ENCODE data around the gene ANG.
"Not testable (repeated sequence)": the region's sequence is repeated elsewhere in the genome, so short reads cannot be mapped to it uniquely, and the experiment has no call there.

DNA sequence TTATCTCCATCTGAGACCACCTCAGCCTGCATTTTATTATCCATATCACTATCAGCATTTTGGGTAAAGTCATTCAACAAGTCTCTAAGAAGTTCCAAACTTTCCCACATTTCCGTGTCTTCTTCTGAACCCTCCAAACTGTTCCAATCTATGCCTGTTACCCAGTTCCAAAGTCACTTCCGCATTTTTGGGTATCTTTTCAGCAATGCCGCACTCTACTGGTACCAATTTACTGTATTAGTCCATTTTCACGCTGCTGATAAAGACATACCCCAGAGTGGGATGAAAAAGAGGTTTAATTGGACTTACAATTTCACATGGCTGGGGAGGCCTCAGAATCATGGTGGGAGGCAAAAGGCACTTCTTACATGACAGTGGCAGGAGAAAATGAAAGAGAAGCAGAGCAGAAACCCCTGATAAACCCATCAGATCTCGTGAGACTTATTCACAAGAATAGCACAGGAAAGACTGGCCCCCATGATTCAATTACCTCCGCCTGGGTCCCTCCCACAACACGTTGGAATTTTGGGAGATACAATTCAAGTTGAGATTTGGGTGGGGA, 22.1 kb upstream of the ANG start:
- not testable (repeated sequence) for TF ChIP-seq POLR2AphosphoS5 (IDR thresholded peaks at IDR 0.05; ENCODE audit: borderline replicate concordance, low read depth, low read length); EZH2 (IDR thresholded peaks at IDR 0.05)

All from SK-N-MC (cell line).